Kidney epithelial cell (primary cell): ENCODE measurements around the gene C1orf52. TPM values are rescaled to one million over a fixed set of nuclear protein-coding genes. Genes with fewer than 3 reads are reported as not detected.

Experiments
- DNase-seq: peaks from one replicate; pipeline ENCODE4 v3.0.0-alpha.2; 2010; ENCODE audit warnings: low read depth
- H3K27me3 ChIP-seq: 2 replicates; pipeline ENCODE4 v1.6.0; 2011; ENCODE audit warnings: low read length; ENCODE audit not compliant: control insufficient read depth, insufficient read depth
- H3K36me3 ChIP-seq: 2 replicates; pipeline ENCODE4 v1.5.1; 2011; ENCODE audit warnings: low read length; ENCODE audit not compliant: control insufficient read depth, insufficient read depth
- H3K4me3 ChIP-seq: 2 replicates; pipeline ENCODE4 v1.5.1; 2011; ENCODE audit warnings: low read depth, mild to moderate bottlenecking, control low read depth, low read length
- total RNA-seq: library from RNA; depleted of rRNA; stranded (reverse); fragments of >200 nt; gene quantifications from 2 replicates; pipeline ENCODE4 v1.2.3, GENCODE V29; 2015
- TF ChIP-seq, protein P1 (sequence below): IDR thresholded peaks from 2 replicates; pipeline ENCODE4 v1.5.1; 2011; ENCODE audit warnings: mild to moderate bottlenecking, moderate library complexity, low read length, control low read depth, inconsistent platforms; ENCODE audit not compliant: insufficient read depth, poor library complexity, severe bottlenecking

Gene C1orf52
- total RNA-seq, 1 donor from 2014 or later: 14.1 TPM

DNA sequence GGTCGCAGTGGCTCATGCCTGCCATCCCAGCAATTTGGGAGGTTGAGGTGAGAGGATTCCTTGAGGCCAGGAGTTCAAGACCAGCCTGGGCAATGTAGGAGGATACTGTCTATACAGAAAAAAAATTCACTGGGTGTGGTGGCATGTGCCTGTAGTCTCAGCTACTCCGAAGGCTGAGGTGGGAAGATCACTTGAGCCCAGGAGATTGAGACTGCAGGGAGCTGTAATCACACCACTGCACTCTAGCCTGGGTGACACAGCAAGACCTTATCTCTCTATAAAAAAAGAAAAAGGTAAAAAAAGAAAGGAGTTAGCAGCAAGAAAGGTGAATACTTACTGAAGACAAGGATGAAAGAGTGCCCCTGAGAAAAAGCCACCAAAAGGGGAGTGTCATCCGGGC lies 40.7 kb upstream of the C1orf52 start:
- Histone ChIP-seq H3K27me3 (no peaks in the 10 kb centered on the region), H3K4me3 (no peak overlapping the region), H3K36me3 (no peaks in the 10 kb centered on the region)
- TF ChIP-seq, protein P1, sequence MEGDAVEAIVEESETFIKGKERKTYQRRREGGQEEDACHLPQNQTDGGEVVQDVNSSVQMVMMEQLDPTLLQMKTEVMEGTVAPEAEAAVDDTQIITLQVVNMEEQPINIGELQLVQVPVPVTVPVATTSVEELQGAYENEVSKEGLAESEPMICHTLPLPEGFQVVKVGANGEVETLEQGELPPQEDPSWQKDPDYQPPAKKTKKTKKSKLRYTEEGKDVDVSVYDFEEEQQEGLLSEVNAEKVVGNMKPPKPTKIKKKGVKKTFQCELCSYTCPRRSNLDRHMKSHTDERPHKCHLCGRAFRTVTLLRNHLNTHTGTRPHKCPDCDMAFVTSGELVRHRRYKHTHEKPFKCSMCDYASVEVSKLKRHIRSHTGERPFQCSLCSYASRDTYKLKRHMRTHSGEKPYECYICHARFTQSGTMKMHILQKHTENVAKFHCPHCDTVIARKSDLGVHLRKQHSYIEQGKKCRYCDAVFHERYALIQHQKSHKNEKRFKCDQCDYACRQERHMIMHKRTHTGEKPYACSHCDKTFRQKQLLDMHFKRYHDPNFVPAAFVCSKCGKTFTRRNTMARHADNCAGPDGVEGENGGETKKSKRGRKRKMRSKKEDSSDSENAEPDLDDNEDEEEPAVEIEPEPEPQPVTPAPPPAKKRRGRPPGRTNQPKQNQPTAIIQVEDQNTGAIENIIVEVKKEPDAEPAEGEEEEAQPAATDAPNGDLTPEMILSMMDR: no peak
- DNase-seq: no peak

DNA sequence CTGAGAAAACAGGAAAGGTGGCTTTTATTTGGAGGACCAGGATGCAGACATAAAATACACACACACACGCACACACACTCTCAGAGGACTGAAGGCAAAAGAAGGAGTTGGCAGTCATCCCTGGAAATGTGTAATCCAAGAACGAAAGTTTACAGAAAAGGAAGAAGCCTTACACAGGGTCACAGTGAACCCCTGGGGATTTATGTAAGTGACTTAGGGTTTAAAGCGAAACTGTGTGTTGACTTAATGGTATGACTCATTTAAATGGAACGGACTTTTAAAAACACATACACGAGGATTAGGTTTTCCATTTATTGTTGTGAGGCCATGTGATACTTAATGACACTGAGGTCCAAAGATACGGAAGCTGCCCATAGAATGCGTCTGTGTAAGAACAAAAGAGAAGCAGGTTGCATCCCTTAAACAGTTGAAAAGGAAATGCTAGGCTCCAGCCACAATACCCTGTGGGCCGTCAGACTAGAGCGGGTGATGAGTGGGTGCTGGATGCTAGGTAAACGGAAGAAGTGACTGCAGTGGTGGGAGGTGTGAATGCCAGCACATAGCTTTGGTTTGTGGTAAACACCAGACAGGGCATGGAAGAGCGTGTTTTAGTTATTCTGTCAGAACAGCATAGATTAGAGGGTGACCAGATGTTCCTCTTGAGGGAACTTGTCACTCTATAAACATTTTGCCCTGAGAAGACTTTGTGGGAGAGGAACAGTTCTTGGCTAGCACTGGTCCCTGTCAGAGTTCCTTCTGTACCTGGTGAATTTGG lies 38.6 kb upstream of the C1orf52 start:
- Histone ChIP-seq H3K27me3 (no peaks in the 10 kb centered on the region), H3K36me3 (no peaks in the 10 kb centered on the region), H3K4me3 (no peak overlapping the region)
- DNase-seq: peak; percentile 97
- TF ChIP-seq, protein P1: no peak

DNA sequence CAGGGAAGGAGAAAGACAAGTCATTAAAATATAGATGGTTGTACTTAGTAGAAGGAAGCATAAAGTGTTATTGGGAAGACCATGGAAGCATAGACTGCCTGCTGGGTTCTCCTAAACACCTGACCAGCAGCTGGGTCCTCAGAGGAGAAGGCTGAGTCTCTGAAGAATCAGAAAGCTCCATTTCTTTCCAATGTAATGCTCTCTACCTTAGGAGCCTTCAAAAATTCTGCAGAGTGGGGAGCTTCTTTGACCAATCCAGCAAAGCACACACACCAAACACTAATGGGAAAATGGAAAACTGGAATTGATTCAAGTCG lies 38.0 kb upstream of the C1orf52 start:
- Histone ChIP-seq H3K27me3 (no peaks in the 10 kb centered on the region), H3K4me3 (no peak overlapping the region), H3K36me3 (no peaks in the 10 kb centered on the region)
- no peak for DNase-seq
- TF ChIP-seq, protein P1: no peak

DNA sequence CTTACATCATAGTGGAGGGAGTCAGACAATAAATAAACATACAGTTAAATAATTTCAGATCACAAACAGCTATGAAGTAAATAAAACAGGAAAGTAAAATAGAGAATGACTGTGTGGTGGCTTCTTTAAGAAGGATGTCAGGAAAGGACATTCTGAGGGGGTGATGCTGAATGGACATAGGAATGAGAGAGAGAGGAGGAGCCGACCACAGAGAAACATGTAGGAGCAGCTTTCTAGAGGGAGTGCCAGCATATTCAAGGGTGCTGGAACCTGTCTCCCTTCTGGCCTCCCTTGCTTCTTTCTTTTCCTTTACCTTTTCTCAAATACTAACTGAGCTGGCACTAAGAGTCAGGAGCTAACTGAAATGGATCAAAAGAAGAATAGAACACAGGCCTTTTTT lies 37.5 kb upstream of the C1orf52 start:
- no peak for DNase-seq
- Histone ChIP-seq H3K27me3 (no peaks in the 10 kb centered on the region), H3K36me3 (no peaks in the 10 kb centered on the region), H3K4me3 (no peak overlapping the region)
- TF ChIP-seq, protein P1: no peak

DNA sequence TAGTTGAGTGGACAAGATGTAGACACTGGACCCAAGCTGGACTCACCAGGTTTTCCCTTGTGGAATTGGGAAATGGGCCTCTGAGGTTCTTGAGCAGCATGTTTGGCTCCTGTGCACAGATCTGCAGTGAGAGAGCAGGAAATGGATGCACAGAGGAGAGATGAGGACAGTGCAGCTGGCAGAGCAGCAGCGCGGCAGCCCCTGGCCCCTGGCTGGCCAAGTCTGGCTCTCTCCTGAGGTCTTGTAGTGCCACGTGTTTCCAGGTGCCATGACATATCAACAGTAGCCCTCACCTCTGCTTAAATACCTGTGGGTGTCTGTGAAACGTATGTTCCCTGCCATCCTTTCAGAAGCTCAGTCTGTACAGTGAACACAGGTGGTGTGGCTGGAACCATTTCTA lies 36.2 kb upstream of the C1orf52 start:
- no peaks in the 10 kb centered on the region for H3K36me3 ChIP-seq
- no peaks in the 10 kb centered on the region for H3K27me3 ChIP-seq
- no peak overlapping the region for H3K4me3 ChIP-seq
- no peak for DNase-seq
- TF ChIP-seq, protein P1: no peak

DNA sequence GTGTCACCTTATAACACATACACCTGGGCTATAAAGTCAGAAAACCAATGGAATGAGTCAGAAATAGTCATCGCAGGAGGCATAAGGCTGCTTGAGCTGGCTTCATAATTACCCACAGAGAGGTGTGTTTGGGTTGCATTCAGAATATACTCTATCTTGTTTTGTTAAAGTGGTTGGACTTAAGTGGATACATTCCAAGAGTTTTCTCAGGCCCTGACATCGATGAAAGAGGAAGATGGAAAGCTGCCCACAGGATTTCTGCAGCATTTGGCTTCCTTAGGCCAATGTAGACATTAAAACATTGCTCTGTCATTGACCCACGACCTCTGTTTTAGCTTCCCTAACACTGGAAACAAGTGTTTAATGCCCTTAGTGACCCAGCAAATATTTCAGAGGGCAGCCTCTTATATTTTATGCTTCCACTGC lies 35.6 kb upstream of the C1orf52 start:
- TF ChIP-seq, protein P1: no peak
- peak; percentile 86 for DNase-seq
- Histone ChIP-seq H3K27me3 (no peaks in the 10 kb centered on the region), H3K36me3 (no peaks in the 10 kb centered on the region), H3K4me3 (no peak overlapping the region)
